Activated CD8-positive, alpha-beta memory T cell treated with anti-CD3 and anti-CD28 coated beads for 24 hours (primary cell): Measurements from ENCODE around the gene MAST4.

ENCODE experiments used
- DNase-seq: peaks from one replicate; pipeline ENCODE4 v3.0.0-alpha.2; 2020

Gene MAST4

GRCh38 chr5:67027171-67027570 lies 431.0 kb downstream of the MAST4 start:
- DNase-seq: no peak

GRCh38 chr5:67028371-67028770 lies 432.2 kb downstream of the MAST4 start:
- DNase-seq: no peak

GRCh38 chr5:67028941-67029340 lies 432.7 kb downstream of the MAST4 start:
- DNase-seq: no peak

GRCh38 chr5:67029481-67029880 lies 433.3 kb downstream of the MAST4 start:
- no peak for DNase-seq

- no peak for DNase-seq
Measured at GRCh38 chr5:67030289-67031056, 434.3 kb downstream of the MAST4 start.

GRCh38 chr5:67031057-67031443 lies 434.9 kb downstream of the MAST4 start:
- no peak for DNase-seq

GRCh38 chr5:67031692-67032091 lies 435.5 kb downstream of the MAST4 start:
- DNase-seq: no peak

- no peak for DNase-seq
Measured at GRCh38 chr5:67032921-67033664, 436.9 kb downstream of the MAST4 start.

- DNase-seq: no peak
Measured at GRCh38 chr5:67033880-67034651, 437.9 kb downstream of the MAST4 start.

GRCh38 chr5:67035098-67035740 lies 439.0 kb downstream of the MAST4 start:
- no peak for DNase-seq

- DNase-seq: no peak
Measured at GRCh38 chr5:67037171-67037570, 441.0 kb downstream of the MAST4 start.

- DNase-seq: no peak
Measured at GRCh38 chr5:67038817-67039603, 442.8 kb downstream of the MAST4 start.

- DNase-seq: no peak
Measured at GRCh38 chr5:67042176-67043003, 446.2 kb downstream of the MAST4 start.

GRCh38 chr5:67043796-67044511 lies 447.8 kb downstream of the MAST4 start:
- DNase-seq: no peak

- DNase-seq: no peak
Measured at GRCh38 chr5:67045816-67046740, 449.9 kb downstream of the MAST4 start.

- no peak for DNase-seq
Measured at GRCh38 chr5:67047160-67047559, 451.0 kb downstream of the MAST4 start.

GRCh38 chr5:67047616-67048015 lies 451.4 kb downstream of the MAST4 start:
- DNase-seq: no peak

- no peak for DNase-seq
Measured at GRCh38 chr5:67050125-67050524, 453.9 kb downstream of the MAST4 start.

GRCh38 chr5:67050635-67051034 lies 454.4 kb downstream of the MAST4 start:
- DNase-seq: no peak

GRCh38 chr5:67051164-67051563 lies 455.0 kb downstream of the MAST4 start:
- no peak for DNase-seq
